NB4 (cell line): ENCODE measurements around the gene RGS6.

Source experiments
- CTCF ChIP-seq: IDR thresholded peaks from one replicate; pipeline ENCODE4 v1.5.1; 2012; ENCODE audit warnings: low read depth, low read length
- POLR2A ChIP-seq: IDR thresholded peaks from 2 replicates; pipeline ENCODE4 v1.6.1; 2011; ENCODE audit warnings: mild to moderate bottlenecking; ENCODE audit not compliant: insufficient read length; ENCODE audit errors: extremely low read depth

- TF ChIP-seq CTCF (no peak), POLR2A (no peak)
Measured at GRCh38 chr14:72052356-72052755, 120.1 kb downstream of the RGS6 start.
